HFF-Myc (cell line): ENCODE measurements around the gene PARD3.
"Not testable (repeated sequence)": the region's sequence is repeated elsewhere in the genome, so short reads cannot be mapped to it uniquely, and the experiment has no call there.

Experiments
- DNase-seq: peaks from one replicate; pipeline ENCODE4 v3.0.0-alpha.2; 2011; ENCODE audit warnings: low read depth; ENCODE audit errors: extremely low read depth
- H3K4me3 ChIP-seq: replicated peaks from 2 replicates; pipeline ENCODE4 v1.5.1; 2011; ENCODE audit warnings: low read depth, mild to moderate bottlenecking, control low read depth, low read length
- TF ChIP-seq, protein P1 (sequence below): IDR thresholded peaks from 2 replicates; pipeline ENCODE4 v1.5.1; 2012; ENCODE audit warnings: mild to moderate bottlenecking, low read depth, low read length, control low read depth; ENCODE audit errors: missing control alignments

The PARD3 gene

DNA sequence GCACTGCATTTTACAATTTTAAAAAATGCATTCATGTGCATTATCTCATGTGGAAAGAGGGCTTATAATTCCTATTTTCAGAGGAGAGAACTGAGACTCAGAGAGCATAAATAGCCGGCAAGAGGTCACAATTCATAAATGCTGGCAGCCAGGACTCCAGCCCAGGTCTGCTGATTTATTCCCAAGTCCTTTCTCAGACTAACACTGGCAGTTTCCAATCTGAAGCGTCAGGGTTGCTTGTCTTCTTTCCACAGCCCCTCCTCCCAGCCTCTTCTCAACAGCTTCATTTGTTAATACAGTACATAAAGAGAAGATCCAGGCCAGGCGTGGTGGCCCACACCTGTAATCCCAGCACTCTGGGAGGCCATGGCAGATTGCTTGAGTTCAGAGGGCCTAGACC lies 108.9 kb downstream of the PARD3 start:
- DNase-seq: no peak
- TF ChIP-seq, protein P1, sequence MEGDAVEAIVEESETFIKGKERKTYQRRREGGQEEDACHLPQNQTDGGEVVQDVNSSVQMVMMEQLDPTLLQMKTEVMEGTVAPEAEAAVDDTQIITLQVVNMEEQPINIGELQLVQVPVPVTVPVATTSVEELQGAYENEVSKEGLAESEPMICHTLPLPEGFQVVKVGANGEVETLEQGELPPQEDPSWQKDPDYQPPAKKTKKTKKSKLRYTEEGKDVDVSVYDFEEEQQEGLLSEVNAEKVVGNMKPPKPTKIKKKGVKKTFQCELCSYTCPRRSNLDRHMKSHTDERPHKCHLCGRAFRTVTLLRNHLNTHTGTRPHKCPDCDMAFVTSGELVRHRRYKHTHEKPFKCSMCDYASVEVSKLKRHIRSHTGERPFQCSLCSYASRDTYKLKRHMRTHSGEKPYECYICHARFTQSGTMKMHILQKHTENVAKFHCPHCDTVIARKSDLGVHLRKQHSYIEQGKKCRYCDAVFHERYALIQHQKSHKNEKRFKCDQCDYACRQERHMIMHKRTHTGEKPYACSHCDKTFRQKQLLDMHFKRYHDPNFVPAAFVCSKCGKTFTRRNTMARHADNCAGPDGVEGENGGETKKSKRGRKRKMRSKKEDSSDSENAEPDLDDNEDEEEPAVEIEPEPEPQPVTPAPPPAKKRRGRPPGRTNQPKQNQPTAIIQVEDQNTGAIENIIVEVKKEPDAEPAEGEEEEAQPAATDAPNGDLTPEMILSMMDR: no peak
- H3K4me3 ChIP-seq: no peak overlapping the region

DNA sequence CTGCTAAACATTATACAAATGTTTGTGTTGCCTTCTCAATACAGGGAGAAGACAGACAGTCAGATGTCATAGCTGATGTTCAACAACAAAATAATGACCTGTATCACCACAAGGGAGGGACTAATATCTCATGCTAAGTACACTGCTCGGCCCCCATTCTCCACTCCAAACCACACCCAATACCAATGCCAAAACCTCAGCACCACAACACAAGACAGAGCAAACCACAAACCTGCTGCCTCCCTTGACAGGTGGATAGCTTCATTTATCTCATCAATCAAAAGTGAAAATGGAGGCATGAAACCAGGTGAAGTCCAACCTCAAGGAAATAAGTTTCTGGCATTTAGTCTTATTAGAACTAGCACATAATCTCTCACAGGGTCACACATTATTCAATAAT lies 109.5 kb downstream of the PARD3 start:
- TF ChIP-seq, protein P1: no peak
- no peak for DNase-seq
- no peak overlapping the region for H3K4me3 ChIP-seq

DNA sequence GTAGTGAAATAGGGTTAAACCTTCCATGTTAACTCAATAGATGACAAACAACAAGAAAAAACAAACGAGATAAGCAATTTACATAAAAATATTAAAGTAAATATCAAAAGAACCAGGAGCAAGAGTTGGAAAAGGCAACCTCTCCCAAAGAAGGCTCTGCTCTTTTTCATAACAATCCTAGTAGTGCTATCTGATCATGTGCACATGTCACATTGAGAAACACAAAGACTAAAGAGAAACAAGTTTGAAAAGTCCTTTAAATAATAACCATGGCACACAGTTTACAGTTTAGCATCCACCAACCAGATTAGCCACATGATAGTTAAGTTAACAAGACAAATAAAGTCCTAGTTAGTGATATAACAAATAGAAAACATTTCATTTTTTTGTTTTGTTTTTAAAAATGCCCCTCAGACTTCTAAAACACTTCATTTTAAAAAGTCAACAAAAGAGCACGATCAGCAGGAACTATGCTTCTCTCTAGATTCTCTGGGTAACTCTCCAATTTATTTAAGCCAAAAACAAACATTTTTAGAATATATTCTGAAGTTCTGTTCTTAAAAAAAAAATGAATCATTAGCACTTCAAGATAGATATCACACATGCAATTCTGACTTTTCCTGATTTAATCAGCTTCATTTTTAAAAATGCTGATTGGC lies 110.4 kb downstream of the PARD3 start:
- TF ChIP-seq, protein P1: no peak
- no peak for DNase-seq
- no peak overlapping the region for H3K4me3 ChIP-seq

DNA sequence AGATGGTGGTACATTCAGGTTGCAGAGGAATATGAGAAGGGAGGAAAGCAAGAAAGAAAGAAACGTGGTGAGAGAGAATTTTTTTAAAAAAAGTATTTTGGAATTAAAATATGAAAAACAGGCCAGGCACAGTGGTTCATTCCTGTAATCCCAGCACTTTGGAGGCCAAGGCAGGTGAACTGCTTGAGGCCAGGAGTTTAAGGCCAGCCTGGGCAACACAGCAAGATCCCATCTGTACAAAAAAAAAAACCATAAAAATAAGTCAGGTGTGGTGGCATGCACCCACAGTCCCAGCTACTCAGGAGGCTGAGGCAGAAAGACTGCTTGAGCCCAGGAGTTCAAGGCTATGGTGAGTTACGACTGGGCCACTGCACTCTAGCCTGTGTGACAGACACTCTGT lies 112.1 kb downstream of the PARD3 start:
- TF ChIP-seq, protein P1: no peak

DNA sequence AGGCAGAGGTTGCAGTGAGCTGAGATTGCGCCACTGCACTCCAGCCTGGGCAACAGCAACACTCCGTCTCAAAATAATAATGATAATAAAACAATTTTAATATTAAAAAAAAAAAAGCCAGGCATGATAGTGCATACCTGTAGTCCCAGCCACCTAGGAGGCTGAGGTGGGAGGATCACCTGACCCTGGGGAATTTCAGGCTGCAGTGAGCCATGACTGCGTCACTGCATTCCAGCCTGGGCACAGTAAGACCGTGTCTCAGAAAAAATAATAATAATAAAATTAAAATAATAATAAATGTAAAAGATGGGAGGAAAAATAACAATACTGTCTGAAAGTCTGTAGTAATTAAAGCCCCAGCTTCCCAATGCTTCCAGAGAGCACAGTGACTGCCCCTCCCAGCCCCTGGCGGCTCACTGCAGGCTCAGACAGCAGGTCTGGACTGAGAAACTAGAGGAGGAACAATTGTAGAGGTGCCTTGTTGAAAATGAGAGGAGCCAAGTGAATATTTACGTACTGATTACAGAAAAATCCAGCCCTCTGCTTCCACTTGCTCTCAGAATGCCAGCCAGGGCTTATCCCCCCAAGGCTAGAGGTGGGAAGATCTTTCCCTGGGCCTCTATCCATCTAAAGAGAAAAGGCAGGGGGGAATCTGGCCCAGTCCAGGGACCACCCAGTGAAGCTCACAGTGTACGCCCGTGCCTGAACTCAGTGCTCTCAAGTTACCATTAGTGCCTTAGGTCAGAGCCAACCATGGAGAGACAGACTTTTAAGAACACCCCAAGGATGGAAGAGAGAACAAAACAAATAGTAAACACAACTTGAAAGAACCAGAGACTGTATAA lies 112.8 kb downstream of the PARD3 start:
- TF ChIP-seq, protein P1: no peak
- H3K4me3 ChIP-seq: no peak overlapping the region
- DNase-seq: no peak

More for the DNA sequence above, 112.1 kb downstream of the PARD3 start:
- H3K4me3 ChIP-seq: no peak overlapping the region
- no peak for DNase-seq

DNA sequence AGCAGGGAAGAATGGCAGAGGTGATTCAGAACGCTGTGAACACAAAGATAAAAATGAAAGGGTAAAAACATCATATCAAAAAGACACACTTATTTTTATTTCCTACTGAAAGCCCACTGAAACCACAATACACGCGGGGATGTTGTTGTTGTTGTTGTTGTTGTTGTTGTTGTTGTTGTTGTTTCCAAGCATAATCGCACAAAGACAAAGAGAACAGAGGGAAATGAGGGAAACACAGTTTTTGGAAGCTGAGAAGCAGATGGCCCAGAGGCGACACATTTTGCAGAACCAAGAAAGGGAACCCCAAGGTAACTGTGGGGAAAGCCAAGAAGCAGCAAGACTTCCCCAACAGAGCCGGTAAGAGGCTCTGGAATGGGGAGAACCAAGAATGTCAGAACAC lies 113.9 kb downstream of the PARD3 start:
- no peak overlapping the region for H3K4me3 ChIP-seq
- DNase-seq: no peak
- TF ChIP-seq, protein P1: no peak

DNA sequence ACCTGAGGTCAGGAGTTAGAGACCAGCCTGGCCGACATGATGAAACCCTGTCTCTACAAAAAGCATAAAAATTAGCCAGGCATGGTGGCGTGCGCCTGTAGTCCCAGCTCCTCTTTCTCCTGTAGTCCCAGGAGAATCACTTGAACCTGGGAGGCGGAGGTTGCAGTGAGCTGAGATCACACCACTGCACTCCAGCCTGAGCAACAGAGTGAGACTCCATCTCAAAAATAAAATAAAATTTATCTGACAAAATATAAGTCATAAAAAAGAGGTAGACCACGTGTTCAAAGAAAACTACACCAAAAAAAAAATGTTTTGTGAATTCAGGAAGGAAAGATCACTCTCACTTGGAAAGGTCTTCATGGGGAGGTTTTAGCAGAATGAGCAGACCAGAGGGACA lies 114.3 kb downstream of the PARD3 start:
- not testable (repeated sequence) for DNase-seq, H3K4me3 ChIP-seq
